Measurements from ENCODE around the gene SALL4.
"Not testable (repeated sequence)": the region's sequence is repeated elsewhere in the genome, so short reads cannot be mapped to it uniquely, and the experiment has no call there.

The SALL4 gene

DNA sequence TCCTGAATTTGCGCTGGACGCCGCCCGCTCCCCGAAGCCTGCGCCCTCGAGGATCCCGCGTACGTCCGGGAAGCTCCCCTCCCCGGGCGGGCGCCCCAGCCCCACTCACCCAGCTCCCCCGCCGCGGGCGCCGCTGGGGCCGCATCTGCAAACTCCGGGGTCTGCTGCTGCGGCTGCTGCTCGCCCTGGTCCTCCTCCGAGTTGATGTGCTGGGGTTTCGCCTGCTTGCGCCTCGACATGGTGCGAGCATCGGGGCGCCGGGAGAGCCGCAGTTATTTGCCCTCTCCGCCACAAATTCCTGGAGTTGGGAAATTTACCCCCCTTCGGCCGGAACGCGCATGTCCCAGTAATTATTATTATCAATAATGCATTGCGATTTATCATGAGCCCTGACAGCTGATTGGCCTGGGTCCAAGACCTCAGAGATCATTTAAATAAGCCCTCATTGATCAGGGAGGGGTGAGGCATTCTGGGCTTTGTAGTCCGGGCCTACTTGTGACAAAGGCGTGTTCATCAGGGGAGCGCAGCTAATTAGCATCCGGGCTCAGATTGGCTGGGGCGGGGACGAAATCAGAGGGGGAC is at the start of gene SALL4:
Gene SALL4 (minus strand): TSS at position 352 of the 582 bp plus-strand sequence. CDS start 113 bp downstream, at position 239.
- DNase-seq, result no peak

DNA sequence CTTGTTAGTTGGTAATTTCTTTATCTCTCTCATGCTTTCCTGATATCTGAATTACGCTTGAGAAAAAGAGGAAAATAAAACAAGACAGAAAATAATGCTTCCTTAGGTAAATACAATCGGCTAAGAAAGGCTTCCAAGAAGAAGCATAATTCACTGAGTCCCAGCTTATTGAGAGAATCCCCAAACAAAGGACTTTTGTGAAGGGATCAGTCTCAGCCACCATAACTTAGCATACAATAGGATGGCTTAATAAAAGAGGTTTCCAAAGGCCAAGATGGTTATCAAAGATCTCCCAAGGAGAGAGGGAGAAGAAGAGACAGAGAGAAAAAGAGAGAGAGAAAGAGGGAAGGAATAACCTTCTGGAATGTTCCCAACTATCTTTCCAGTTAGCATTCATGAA is 46.0 kb upstream of the SALL4 start:
- no peak for DNase-seq

DNA sequence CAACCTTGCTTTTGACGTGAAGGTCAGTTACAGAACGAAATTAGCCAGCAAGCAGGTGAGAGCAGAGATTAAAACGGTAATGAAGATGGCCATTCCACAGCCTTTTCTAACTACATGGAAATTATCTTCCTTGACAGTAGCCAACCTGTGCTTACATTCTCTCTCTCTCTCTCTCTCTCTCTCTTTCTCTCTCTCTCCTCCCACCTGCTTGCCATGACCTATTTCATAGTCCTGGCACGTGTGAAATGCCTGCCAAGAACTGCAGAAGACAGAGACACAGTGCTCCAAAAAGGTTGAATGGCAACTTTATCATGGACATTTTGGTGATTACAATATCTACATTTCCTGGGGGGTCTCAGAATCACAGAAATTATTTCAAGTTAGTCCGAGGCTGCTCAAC is 38.5 kb upstream of the SALL4 start:
- DNase-seq, result no peak

DNA sequence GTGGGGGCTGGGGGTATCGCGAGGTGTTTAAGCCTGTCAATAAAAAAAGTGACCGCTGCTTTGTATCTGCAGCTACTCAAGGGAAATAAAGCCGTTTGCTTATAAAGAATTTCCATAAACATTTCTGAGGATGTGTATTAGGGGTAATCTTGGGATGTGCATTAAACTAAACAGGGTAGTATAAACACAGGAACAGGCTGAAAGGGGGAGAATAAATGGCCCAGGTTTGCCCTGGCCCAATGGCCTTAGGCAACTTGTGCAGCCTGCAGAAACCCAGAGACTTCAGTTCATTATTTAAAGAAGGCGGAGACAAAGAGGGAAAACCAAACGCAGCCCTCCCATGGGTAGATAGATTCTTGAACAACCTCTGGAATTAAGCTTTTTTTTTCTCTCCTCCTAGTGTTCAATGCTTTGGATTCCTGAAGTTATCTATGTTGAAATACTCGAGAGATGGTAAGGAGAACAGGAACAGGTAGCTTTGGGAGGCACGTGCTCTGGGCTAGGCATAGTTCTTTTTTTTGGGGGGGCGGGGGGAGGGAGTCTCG is 35.6 kb upstream of the SALL4 start:
- no peak for DNase-seq

DNA sequence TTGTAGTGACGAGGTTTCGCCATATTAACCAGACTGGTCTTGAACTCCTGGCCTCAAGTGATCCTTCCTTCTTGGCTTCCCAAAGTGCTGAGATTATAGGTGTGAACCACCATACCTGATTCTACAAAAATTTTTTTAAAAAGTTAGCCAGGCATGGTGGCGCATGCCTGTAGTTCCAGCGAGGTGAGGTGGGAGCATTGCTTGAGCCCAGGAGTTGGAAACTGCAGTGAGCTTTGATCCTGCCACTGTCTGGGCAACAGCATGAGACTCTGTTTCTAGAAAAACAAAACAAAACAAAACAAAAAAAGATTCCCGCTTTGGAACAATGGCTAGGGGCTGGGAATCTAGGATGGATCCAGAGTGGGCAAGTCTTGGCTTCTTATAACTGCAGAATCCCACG is 35.1 kb upstream of the SALL4 start:
- no peak for DNase-seq

DNA sequence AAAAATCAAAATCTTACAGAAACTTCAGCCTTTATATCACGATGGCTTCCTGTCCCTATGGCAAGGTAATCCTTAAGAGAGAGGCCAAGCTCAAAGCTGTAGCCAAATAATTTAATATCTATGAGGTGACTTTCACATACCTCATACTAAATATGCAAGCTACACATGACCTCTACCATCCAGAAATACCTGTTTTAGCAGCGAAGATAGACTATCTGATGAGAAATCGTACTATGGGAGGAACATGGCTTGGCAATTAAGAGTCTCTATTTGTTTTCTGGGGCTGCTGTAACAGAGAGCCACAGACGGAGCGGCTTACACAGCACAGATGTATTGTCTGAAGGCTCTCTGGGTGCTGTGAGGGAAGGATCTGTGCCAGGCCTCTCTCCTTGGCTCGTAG is 31.0 kb upstream of the SALL4 start:
- DNase-seq, result no peak

DNA sequence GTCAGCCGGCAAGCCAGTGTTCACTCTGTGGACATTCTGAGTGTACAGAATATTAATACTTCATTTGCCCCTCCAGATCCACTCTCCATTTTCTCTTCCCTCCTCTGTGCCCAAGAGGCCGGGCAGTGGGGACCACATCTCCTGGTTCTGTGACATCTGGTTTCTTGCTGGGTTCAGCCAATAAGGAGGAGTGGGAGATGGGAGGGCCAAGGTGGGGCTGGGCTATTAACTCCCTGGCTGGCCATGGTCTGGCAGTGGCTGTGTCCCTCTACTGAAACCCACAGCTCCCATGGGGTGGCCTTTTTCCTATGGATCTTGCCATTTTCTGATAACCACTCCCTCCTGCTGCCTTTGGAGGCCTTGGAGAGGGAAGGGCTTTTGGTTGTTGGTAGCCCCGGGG is 30.0 kb upstream of the SALL4 start:
- DNase-seq, result no peak

DNA sequence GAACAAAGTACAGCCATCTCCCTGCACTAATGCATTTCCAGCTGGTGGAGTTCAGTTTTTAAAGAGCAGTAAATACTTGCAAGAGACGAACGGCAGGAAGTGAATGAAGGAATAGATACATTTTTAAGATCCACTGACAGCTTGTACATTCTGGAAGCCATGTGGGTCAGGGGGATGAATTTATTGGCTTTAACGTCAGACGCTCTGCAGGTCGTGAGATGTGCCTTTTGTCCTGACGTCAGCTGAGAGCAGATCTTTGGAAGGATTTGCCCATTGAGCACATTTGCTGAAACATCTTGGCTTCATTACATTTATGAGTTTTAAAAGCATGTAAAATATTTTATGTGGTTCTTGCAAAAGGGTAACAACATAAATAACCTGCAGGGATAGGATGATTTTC is 29.5 kb upstream of the SALL4 start:
- peak; percentile 31 for DNase-seq

DNA sequence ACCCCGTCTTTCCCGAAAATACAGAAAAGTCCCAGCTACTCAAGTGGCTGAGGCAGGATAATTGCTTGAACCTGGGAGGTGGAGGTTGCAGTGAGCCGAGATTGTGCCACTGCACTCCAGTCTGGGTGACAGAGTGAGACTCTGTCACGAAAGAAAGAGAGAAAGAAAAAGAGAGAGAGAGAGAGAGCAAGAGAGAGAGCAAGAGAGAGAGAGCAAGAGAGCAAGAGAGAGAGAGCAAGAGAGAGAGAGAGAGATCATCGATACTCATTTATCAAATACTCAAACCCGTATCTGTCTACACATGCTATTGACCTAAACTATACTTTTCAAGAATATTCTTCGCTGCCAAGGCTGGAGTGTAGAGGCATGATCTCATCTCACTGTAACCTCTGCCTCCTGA is 28.2 kb upstream of the SALL4 start:
- no peak for DNase-seq

DNA sequence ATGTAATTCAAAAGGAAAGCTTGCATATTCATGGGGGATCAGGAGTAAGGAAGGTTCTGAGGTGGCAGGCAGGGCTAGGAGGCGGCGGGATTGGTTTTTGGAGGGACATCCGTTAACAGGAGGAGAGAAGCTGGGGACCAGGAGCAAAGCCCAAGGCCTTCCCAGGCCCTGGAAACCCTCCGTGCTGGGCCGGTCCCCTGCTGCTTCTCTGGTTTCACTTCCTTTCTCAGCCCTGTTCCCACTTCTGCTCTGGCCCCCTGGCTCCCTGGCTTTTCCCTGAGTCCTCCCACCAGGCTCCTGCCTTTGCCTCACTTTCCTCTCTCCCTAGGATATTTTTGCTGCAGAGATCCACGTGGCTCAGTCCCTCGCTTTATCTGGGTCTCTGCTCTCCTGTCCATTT is 26.4 kb upstream of the SALL4 start:
- DNase-seq, result peak; percentile 33

DNA sequence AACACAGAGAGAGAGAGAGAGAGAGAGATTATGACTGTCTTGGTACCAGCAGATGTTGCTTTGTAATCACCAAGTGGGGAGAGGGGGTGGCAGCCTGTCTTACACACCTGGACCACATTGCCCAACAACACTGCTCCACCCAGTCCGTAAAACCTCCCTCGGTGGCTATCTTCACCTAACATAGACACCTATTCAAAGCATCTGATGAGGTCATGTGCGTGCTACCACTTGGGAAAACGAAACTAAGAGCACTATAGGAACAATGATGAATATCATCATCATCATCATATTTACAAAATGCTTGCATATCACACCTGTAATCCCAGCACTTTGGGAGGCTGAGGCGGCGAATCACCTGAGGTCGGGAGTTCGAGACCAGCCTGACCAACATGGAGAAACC is 24.1 kb upstream of the SALL4 start:
- DNase-seq, result no peak

DNA sequence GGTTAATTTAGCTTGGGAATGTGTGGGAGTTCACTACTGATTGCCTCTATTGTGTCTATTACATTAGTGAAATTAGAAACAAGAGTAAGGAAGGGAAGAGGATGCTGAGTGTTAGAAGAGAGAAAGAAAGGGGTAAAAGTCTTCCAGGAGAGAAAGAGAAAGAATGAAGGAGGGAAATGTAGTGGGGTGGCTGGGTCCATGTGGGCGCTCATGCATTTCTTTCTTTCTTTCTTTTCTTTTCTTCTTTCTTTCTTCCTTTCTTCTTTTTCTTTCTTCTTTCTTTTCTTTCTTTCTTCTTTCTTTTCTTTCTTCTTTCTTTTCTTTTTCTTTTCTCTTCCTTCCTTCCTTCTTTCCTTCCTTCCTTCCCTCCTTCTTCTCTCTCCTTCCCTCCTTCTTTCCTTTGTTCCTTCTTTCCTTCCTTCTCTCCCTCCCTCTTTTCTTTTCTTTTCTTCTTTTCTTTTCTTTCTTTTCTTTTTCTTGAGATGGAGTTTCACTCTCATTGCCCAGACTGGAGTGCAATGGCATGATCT is 16.2 kb upstream of the SALL4 start:
- no peak for DNase-seq

DNA sequence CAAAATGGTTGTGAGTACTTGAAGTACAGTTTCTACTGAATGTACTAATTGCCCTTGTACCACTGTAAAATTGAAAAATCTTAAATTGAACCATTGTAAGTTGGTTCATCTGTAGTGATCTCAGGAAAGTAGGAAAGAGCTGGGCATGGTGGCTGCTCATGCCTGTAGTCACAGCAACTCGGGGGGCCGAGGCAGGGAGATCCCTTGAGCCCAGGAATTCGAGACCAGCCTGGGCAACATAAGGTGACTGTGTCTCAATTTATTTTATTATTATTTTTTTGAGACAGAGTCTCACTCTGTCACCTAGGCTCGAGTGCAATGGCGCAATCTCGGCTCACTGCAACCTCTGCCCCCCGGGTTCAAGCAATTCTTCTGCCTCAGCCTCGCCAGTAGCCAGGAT is 14.5 kb upstream of the SALL4 start:
- not testable (repeated sequence) for DNase-seq

DNA sequence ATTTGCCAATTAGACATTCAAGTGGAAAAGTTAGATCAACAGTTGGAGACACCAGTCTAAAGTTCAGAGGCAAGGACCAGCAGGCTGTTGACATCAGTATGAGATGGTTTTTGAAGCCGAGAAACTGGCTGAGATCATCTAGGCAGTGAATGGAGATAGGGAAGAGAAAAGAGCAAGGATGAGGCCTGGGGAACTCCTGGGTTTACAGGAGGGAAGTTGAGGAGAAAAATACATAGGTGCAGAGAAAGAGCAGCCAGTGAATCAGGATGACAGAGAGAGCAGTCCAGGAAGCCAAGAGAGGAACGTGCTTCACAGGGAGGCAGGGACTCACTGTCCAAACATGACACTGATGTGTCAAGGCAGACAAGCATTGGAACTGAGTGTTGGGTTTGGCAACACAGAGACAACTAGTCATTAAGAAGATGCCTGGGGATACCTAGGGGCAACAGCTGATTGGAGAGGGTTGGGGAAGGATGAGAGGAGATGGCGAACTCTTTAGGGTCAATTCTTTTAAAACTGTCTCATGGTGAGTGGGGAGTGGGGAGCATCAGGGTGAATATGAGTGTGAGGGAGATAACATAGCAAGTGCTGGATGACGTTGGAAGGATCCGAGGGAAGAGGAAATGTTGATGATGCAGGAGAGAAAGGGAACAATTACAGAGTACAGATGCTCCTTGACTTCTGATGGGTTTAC is 13.2 kb upstream of the SALL4 start:
- DNase-seq, result no peak

DNA sequence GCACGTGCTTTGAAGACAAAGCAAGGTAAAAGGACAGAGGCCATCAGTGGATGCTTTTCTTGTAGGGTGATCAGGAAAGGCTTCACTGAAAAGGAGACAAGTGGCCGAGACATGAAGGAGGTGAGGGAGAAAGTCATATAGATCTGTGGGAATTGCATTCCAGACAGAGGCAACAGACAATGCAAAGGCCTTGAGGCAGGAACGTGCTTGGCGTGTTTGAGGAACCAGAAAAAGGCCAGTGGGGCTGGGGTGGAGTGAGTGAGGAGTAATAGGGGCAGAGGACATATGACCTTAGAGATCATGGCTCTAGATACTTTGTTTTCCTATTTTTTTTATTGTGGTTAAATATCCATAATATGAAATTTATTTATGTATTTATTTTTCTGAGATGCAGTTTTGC is 10.5 kb upstream of the SALL4 start:
- no peak for DNase-seq

DNA sequence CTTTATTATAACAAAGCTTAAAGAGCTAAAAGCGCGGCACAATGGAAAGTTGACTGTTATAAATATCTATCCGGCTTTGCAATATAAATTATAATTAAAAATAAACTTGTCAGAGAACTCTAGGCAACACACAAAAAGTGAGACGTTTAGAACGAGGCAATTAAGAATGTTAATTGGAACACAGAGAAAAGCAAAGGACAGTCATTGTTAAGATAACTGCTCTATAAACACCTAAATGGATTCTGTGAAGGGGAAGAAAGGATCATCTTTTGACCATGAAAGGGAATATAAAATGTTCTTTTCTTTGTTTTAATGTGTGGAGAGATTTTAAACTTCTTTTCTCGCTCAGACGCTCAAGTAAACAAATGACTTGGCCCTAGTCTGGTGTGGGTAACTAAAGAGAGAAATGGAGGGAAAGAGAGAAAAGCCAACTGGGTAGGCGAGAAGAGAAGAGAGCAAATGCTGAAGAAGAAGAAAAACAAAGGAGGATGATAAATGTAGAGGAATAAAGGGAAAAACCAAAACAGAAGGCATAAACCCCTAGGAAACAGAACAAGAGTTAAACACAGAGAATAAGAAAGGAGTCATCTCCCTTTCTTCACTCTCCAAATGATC is 9.3 kb upstream of the SALL4 start:
- no peak for DNase-seq

DNA sequence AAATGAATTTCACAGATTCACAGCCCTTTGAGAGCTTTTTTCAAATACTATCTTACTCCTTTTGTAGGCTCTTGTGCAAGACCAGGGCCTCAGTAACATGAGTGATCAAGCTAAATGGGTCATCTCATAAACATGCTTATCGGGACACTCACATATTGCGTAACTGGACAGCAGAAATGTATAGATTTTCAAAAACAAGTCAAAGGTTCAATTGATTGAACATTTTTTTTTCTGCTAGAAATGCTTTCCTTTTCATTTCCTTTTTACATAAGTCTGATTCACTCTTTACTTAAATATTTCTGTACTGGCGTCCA is 8.7 kb upstream of the SALL4 start:
- no peak for DNase-seq

DNA sequence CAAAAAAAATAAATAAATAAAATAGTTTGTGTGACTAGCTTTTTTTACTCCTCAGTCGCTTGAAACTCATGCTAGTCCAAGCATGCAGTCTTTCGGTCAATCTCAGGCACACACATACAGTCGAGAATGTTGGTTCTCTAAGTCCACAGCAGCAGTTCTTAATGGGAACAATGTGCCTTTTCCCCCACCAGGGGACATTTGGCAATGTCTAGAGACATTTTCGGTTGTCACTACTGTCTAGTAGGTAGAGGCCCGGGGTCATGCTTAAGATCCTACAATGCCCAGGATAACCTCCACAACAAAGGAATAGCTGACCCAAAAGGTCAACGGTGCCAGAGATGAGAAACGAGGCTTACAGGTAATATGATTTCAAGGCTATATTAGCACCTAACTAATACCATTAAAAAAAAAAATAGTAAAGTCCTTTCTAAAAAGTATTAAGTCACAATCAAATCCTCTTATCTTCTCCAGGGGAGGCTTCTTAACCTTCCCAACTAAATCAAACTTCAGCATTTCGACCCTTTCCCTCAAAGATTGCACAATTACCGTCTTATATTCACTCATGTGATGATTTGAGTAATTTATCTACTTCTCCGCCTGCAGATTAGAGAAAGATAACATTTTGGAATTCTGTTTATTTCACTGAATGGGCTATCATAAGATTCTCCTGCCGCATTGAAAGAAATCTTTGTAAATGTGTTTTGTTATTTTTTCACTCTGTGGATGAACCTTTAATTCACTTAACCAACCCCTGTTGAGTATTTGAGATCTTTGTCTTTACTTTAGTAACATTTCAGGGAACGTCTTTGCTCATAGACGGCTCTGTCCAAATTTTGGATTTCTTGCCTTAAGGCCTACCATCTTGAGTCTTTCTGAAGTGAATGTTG is 8.1 kb upstream of the SALL4 start:
- DNase-seq, result no peak

DNA sequence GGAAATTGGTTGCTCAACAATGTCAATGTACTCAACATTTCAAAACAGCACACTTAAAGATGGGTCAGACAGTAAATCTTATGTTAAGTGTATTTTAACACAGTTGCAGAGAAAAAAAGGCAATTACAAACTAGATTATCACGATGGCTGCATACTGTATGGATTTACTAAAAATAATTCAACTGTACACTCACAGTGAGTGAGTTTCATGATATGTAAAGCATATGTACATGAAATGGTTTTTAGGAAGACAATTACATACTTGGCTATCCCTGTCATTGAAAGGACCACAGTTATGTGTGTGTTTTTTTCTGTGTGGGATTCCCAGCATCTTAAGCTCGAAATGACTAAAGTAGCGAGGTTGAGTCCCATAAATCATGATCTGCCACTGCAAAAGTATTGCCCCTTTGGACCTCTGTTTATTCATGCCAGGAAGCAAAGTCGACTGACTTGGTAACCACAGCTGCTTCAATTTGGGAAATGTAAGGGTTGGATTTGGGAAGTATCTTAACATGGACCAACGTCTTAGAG is 5.5 kb upstream of the SALL4 start:
- no peak for DNase-seq

DNA sequence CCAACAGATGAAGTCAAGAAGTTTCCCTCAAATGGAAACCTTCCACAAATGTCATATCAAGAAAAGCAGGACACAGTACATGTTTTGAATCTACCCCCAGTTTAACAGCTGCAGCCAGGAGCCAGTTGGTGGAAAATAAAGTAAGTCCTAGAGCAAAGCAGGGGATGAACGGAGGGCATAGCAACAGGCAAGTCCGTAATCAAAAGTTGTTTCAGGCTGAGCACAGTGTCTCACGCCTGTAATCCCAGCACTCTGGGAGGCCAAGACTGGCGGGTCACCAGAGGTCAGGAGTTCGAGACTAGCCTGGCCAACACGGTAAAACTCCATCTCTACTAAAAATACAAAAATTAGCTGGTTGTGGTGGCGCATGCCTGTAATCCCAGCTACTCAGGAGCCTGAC is 2.4 kb upstream of the SALL4 start:
- no peak for DNase-seq

DNA sequence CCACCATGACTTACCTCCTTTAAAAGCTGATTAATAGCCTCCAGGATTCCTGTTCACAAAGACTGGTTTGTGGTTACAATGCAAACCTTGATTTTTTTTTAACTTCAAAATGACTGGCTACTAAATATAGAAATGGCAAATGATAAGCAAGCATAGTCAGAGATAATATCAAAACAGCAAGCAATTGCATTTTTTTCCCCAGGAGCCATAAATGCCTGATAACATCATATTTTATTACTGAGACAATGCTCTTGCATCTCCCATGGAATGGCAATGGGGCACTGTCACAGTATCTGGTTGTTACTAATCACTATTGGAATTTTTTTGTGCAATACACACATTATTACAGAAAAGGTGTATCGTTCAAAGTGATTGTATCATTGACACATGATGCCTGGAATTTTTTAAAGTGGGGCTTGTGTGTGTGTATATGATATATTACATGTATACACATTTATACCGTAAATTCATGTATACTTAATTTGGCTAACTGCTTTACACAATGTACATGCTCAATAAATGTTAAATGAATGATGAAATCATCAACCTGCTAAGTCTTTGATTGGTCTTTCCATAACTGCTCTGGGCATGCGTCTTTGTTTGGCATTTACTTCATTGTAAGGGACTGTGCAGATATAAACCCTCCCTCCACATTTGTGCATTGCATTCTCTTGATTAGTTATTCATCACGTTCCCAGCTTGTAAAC is 980 bp upstream of the SALL4 start:
- DNase-seq, result no peak

DNA sequence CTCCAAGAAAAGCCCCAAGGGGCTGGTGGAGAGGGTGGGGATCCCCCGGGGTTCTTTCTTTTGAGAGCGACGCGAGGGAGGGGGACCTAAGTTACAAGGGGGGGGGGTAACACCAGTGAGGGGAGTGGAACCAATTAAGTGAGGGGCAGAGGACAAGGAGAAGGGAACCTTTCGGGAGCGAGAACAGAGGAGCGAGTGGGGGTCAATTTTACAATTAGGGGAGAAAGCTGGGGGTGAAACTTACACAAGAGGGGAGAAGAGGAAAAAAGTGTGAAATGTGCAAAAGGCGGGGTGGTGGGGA is 548 bp downstream of the SALL4 start:
- no peak for DNase-seq
